Measurements from ENCODE around the gene EFHC1.

EFHC1 gene

DNA sequence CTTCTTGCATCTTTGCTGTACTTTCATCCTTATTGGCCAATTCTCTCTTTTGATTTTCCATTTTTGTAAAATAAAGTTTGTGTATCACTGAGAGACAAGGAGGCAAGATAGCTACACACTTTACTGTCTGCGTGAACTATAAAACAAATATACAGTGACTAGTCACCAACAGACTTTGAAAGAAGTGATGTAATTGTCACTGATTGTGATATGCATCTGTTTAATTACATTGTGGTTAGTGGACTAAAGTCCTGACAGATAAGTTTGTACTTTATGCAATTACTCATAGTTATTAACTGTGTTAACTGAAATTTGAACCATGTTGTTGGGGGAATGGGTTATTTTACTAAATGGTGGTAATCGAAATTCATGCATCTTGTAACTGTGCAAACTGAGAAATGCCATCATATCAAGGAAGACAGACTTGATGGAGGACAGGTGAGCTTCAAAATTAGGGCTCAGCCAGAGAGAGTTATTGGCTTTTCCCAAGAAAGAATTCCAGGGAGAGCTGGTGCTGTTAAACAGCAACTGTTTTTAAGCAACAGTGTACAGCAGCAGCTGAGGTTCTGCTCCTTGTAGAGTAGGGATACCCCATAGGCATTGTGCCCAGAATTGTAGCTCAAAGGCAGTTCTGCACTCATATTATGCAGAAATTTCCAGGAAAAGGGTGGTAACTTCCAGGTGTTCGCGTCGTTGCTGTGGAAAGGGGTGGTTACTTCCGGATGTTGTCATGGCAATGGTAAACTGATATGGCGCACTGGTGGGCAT lies 62.9 kb downstream of the EFHC1 start:
- DNase-seq (ENCODE audit: insufficient read length, low spot score) (no peak), FAIRE-seq (no peak)
- TF ChIP-seq, protein P1, sequence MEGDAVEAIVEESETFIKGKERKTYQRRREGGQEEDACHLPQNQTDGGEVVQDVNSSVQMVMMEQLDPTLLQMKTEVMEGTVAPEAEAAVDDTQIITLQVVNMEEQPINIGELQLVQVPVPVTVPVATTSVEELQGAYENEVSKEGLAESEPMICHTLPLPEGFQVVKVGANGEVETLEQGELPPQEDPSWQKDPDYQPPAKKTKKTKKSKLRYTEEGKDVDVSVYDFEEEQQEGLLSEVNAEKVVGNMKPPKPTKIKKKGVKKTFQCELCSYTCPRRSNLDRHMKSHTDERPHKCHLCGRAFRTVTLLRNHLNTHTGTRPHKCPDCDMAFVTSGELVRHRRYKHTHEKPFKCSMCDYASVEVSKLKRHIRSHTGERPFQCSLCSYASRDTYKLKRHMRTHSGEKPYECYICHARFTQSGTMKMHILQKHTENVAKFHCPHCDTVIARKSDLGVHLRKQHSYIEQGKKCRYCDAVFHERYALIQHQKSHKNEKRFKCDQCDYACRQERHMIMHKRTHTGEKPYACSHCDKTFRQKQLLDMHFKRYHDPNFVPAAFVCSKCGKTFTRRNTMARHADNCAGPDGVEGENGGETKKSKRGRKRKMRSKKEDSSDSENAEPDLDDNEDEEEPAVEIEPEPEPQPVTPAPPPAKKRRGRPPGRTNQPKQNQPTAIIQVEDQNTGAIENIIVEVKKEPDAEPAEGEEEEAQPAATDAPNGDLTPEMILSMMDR (IDR thresholded peaks at IDR 0.05; ENCODE audit: insufficient read depth, missing control alignments), result no peak

DNA sequence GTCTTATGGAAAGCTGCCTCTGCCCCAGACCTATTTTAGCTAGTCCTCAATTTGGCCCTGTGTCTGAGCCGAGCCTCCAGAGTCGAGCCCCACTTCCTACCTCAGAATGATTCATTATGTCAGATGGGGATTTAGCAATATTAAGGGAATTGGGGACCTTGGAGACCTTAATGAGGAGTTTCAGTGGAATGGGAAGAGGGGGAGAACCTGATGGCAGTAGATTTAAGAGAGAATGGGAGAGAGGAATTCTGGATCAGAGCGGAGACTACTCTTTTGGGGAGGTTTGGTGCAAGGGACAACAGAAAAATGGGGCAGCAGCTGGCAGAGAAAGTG lies 63.5 kb downstream of the EFHC1 start:
- FAIRE-seq (no peak), DNase-seq (ENCODE audit: insufficient read length, low spot score) (no peak)
- TF ChIP-seq, protein P1 (IDR thresholded peaks at IDR 0.05; ENCODE audit: insufficient read depth, missing control alignments), result no peak

DNA sequence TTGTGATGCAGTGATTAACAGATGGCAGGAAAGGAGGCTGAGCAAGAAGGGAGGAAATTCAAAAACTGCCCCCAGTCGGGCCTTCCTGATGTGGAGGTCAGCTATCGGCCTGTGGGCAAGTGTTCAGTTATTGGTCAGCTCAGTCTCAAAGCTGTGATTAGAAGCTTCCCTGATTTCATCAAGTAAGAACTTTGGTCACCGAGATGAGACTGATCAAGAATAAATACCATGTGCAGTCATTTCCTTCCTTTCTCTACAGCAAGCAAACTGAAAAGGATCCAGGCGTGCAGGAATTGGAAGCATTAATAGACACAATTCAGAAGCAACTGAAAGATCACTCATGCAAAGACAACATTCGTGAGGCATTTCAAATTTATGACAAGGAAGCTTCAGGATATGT lies 69.7 kb downstream of the EFHC1 start:
- FAIRE-seq (no peak), DNase-seq (ENCODE audit: insufficient read length, low spot score) (no peak)
- TF ChIP-seq, protein P1 (IDR thresholded peaks at IDR 0.05; ENCODE audit: insufficient read depth, missing control alignments), result no peak

DNA sequence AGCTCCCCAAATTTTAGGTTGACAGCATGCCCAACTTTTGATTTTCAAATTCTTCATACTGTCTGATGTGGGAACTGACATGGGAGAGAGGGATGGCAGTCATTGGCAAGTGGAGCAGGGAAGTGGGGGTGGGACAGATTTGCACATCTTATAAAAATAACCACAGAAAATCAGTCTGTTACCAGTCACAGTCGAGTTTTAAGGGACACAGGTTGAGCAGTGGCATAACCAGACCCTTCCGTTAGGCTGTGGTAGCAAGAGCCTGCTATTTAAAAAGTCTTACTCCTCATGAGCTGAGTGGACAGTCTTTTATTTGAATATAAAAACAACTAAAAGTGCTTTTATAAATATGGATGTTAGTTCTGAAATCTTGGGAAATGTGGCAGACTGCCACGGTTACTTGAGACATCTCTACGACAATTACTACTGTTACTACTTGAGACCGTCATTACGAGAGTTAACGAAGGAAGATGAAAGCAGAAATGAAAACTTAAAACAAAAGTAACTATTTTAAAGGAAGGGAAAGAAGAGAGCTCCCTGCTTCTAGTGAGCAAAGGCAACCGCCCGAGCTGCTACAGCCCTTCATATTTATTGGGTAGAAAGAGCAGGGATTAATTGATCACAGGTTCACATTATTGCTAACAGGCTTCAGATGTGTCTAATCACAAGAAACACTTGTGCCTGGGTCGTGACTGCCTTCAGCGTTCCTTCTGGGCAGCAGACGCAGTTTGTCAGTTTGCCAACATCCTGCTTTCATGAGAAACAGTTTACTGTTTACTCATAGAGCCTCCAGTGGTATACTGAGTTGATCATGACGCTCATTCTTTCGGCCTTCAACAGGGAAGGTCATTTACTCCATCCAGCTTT lies 71.3 kb downstream of the EFHC1 start:
- no peak for DNase-seq (ENCODE audit: insufficient read length, low spot score)
- FAIRE-seq, result no peak
- TF ChIP-seq, protein P1 (IDR thresholded peaks at IDR 0.05; ENCODE audit: insufficient read depth, missing control alignments), result no peak

DNA sequence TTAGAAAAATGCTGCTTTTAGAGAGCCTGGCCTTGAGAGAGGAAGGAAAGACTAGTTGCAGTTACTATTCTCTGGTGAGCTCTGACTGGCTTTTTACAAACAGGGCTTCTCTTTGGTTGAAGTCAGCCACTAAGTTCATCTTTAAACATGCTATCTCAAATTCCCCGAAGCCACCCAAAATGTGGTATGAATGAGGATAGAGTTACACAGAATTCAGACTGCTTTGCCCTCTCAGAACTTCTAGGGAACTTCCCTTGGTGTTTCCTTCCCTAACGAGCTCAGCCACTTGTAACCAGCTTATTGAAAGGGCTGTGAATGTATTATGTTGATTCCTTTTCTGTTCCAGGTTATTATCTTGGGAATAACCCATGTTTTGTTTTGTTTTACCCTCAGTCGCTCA lies 73.5 kb downstream of the EFHC1 start:
- DNase-seq (ENCODE audit: insufficient read length, low spot score), result no peak
- TF ChIP-seq, protein P1 (IDR thresholded peaks at IDR 0.05; ENCODE audit: insufficient read depth, missing control alignments), result no peak
- FAIRE-seq, result no peak

DNA sequence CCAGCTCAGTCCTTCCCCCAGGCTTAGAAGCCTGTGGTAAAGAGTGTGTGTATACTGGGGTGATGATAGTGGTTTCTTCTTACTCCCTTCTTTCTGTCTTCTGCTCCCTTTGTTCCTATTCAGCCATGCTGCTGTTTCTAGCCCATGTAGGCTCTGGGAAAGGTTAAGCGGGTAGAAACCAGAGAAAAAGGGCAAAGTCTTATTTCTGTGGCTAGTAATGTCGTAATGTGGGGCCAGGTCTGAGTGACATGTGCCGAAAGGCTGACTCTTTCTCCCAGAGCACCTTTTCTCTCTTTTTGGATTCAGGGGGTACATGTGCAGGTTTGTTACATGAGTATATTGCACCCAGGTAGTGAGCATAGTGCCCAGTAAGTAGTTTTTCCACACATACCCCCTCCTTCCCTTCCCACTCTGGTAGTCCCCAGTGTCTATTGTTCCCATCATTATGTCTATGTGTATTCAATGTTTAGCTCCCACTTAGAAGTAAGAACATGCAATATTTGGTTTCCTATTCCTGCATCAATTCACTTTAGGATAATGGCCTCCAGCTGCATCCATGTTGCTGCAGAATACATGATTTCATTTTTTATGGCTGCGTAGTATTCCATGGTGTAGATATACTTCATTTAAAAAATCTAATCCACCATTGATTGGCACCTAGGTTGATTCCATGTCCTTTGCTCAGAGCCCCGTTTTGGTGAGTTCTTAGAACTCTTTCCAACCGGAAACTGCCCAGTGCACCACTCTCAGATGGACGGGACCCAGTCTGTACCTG lies 74.3 kb downstream of the EFHC1 start:
- DNase-seq (ENCODE audit: insufficient read length, low spot score) (no peak), FAIRE-seq (no peak)
- TF ChIP-seq, protein P1 (IDR thresholded peaks at IDR 0.05; ENCODE audit: insufficient read depth, missing control alignments), result no peak

All from D721Med (cell line).